Renal cortical epithelial cell (primary cell): ENCODE results near the gene KRT83. TPM values are rescaled to one million over a fixed set of nuclear protein-coding genes. Genes with fewer than 3 reads are reported as not detected.
A peak's percentile ranks its signal among the peaks of the same experiment; 100 is the strongest.

Source experiments
- DNase-seq: peaks from one replicate; pipeline ENCODE4 v3.0.0-alpha.2; 2011; ENCODE audit warnings: low read depth
- total RNA-seq: library from RNA; depleted of rRNA; stranded (reverse); fragments of >200 nt; gene quantifications from 2 replicates; pipeline ENCODE4 v1.2.3, GENCODE V29; 2014

The KRT83 gene
- not detected in 2 replicates for total RNA-seq

- no peak for DNase-seq
Measured at GRCh38 chr12:52320784-52321400, at the start of gene KRT83. KRT83 (minus strand) TSS chr12:52321398; CDS start chr12:52321335, 63 bp downstream.

GRCh38 chr12:52369809-52370208 is 48.6 kb upstream of the KRT83 start:
- DNase-seq = no peak

- no peak for DNase-seq
Measured at GRCh38 chr12:52369211-52369610, 48.0 kb upstream of the KRT83 start.

- DNase-seq = no peak
Measured at GRCh38 chr12:52368508-52368907, 47.3 kb upstream of the KRT83 start.

GRCh38 chr12:52367876-52368275 is 46.7 kb upstream of the KRT83 start:
- DNase-seq = peak; percentile 58

GRCh38 chr12:52366738-52367485 is 45.7 kb upstream of the KRT83 start, which contains the start of gene KRT85:
KRT85 (minus strand) TSS chr12:52367481; CDS start chr12:52367405, 76 bp downstream.
- no peak for DNase-seq

- no peak for DNase-seq
Measured at GRCh38 chr12:52364901-52365489, 43.8 kb upstream of the KRT83 start.

GRCh38 chr12:52364061-52364460 is 42.9 kb upstream of the KRT83 start:
- DNase-seq = no peak

- no peak for DNase-seq
Measured at GRCh38 chr12:52363111-52363679, 42.0 kb upstream of the KRT83 start.

GRCh38 chr12:52362118-52362726 is 41.0 kb upstream of the KRT83 start:
- no peak for DNase-seq

- no peak for DNase-seq
Measured at GRCh38 chr12:52361553-52361952, 40.4 kb upstream of the KRT83 start.

GRCh38 chr12:52360663-52361271 is 39.6 kb upstream of the KRT83 start:
- no peak for DNase-seq

- no peak for DNase-seq
Measured at GRCh38 chr12:52360106-52360662, 39.0 kb upstream of the KRT83 start.

- no peak for DNase-seq
Measured at GRCh38 chr12:52359621-52360061, 38.4 kb upstream of the KRT83 start.

GRCh38 chr12:52358575-52359350 is 37.6 kb upstream of the KRT83 start:
- no peak for DNase-seq

- no peak for DNase-seq
Measured at GRCh38 chr12:52356762-52357580, 35.8 kb upstream of the KRT83 start.

GRCh38 chr12:52356031-52356761 is 35.0 kb upstream of the KRT83 start:
- no peak for DNase-seq

GRCh38 chr12:52355176-52355575 is 34.0 kb upstream of the KRT83 start:
- no peak for DNase-seq

GRCh38 chr12:52354200-52354599 is 33.0 kb upstream of the KRT83 start:
- no peak for DNase-seq
